ENCODE data around the gene DPM3.

Gene DPM3

GRCh38 chr1:155091071-155092051 lies 49.0 kb downstream of the DPM3 start (continued):
- TF ChIP-seq PRDM4 (tag by site-specific recombination; IDR thresholded peaks at IDR 0.05) (no peak), ELK4 (IDR thresholded peaks at IDR 0.05; ENCODE audit: borderline replicate concordance, low read depth, low read length) (no peak), ZNF596 (tag by site-specific recombination; IDR thresholded peaks at IDR 0.05) (no peak), ZIC2 (tag by site-specific recombination; IDR thresholded peaks at IDR 0.05) (peak; percentile 72), ZNF114 (tag by site-specific recombination; IDR thresholded peaks at IDR 0.05) (no peak), ZNF488 (tag by site-specific recombination; IDR thresholded peaks at IDR 0.05) (no peak), ZNF132 (tag by site-specific recombination; IDR thresholded peaks at IDR 0.05; ENCODE audit: borderline replicate concordance) (no peak), ZNF585B (tag by site-specific recombination; IDR thresholded peaks at IDR 0.05) (no peak), ZNF600 (tag by site-specific recombination; IDR thresholded peaks at IDR 0.05) (0 out of 2 replicates have a peak, but pooled peaks have one; percentile 21), ZNF707 (tag by site-specific recombination; IDR thresholded peaks at IDR 0.05) (no peak), ZNF791 (tag by site-specific recombination; IDR thresholded peaks at IDR 0.05) (no peak), ZNF121 (tag by site-specific recombination; IDR thresholded peaks at IDR 0.05) (no peak), ZNF202 (tag by site-specific recombination; IDR thresholded peaks at IDR 0.05; ENCODE audit: borderline replicate concordance) (no peak), ZNF335 (tag by site-specific recombination; conservative IDR thresholded peaks at IDR 0.05) (peak; percentile 45), ZBTB20 (tag by site-specific recombination; IDR thresholded peaks at IDR 0.05) (no peak), ZNF266 (tag by site-specific recombination; IDR thresholded peaks at IDR 0.05; ENCODE audit: low read depth) (no peak), RBAK (tag by site-specific recombination; IDR thresholded peaks at IDR 0.05) (no peak), GLIS1 (tag by site-specific recombination; IDR thresholded peaks at IDR 0.05) (peak; percentile 78), ZNF223 (tag by site-specific recombination; IDR thresholded peaks at IDR 0.05) (no peak), TCF7L2 (IDR thresholded peaks at IDR 0.05; ENCODE audit: borderline replicate concordance, low read depth, low read length) (no peak), ZNF768 (tag by site-specific recombination; IDR thresholded peaks at IDR 0.05) (no peak), ZBTB21 (tag by site-specific recombination; IDR thresholded peaks at IDR 0.05) (no peak), ZNF302 (tag by site-specific recombination; IDR thresholded peaks at IDR 0.05; ENCODE audit: low read depth) (no peak), ZNF658 (tag by site-specific recombination; IDR thresholded peaks at IDR 0.05) (no peak), ZNF785 (tag by site-specific recombination; IDR thresholded peaks at IDR 0.05) (peak; percentile 42; the same call in 1 of the 2 replicates), PBX3 (CRISPR knock-in tag; IDR thresholded peaks at IDR 0.05) (no peak), ZNF423 (tag by site-specific recombination; IDR thresholded peaks at IDR 0.05) (no peak), ZNF184 (tag by site-specific recombination; IDR thresholded peaks at IDR 0.05) (no peak), ZNF843 (tag by site-specific recombination; IDR thresholded peaks at IDR 0.05) (no peak), ZNF513 (tag by site-specific recombination; IDR thresholded peaks at IDR 0.05) (no peak), ZNF560 (tag by site-specific recombination; IDR thresholded peaks at IDR 0.05; ENCODE audit: borderline replicate concordance) (no peak), ZNF169 (tag by site-specific recombination; IDR thresholded peaks at IDR 0.05) (no peak)
